Neural cell (in vitro differentiated cells): Measurements from ENCODE around the gene GJA10. TPM values are rescaled to one million over a fixed set of nuclear protein-coding genes. Genes with fewer than 3 reads are reported as not detected.
"Not testable (repeated sequence)": the region's sequence is repeated elsewhere in the genome, so short reads cannot be mapped to it uniquely, and the experiment has no call there.

Source experiments
- H2AFZ ChIP-seq: fragments of 200-600, 300-800 bp; sonication (generic), shearing (Covaris generic); 2 replicates; pipeline ENCODE4 v1.6.0; 2014; ENCODE audit warnings: low read depth, mild to moderate bottlenecking, antibody characterized with exemption, low read length, moderate library complexity
- H3F3A ChIP-seq: fragments of 200-600 bp; shearing (Covaris generic); 2 replicates; pipeline ENCODE4 v1.6.1; 2016; ENCODE audit warnings: mild to moderate bottlenecking, moderate library complexity, mixed read lengths, antibody characterized with exemption, low read length; ENCODE audit not compliant: insufficient read depth, poor library complexity, severe bottlenecking
- H3K27ac ChIP-seq: fragments of 200-600, 300-800 bp; sonication (generic), shearing (Covaris generic); 2 replicates; pipeline ENCODE4 v1.5.1; 2014; ENCODE audit warnings: mild to moderate bottlenecking, low read length, moderate library complexity
- H3K27me3 ChIP-seq: fragments of 300-800, 200-600 bp; sonication (generic), shearing (Covaris generic); 2 replicates; pipeline ENCODE4 v1.6.0; 2014; ENCODE audit warnings: mild to moderate bottlenecking, low read depth, low read length, moderate library complexity; ENCODE audit not compliant: insufficient read depth
- H3K36me3 ChIP-seq: fragments of 300-800, 200-600 bp; sonication (generic), shearing (Covaris generic); 2 replicates; pipeline ENCODE4 v1.5.1; 2014; ENCODE audit warnings: mild to moderate bottlenecking, antibody characterized with exemption, low read length, moderate library complexity; ENCODE audit not compliant: insufficient read depth
- H3K4me2 ChIP-seq: fragments of 300-800, 200-600 bp; sonication (generic), shearing (Covaris generic); 2 replicates; pipeline ENCODE4 v1.6.0; 2014; ENCODE audit warnings: mild to moderate bottlenecking, low read length
- H3K4me3 ChIP-seq: fragments of 300-800, 200-600 bp; sonication (generic), shearing (Covaris generic); 2 replicates; pipeline ENCODE4 v1.5.1; 2014; ENCODE audit warnings: mild to moderate bottlenecking, low read length, moderate library complexity
- H3K79me2 ChIP-seq: fragments of 200-600 bp; shearing (Covaris generic); replicated peaks from 2 replicates; pipeline ENCODE4 v1.6.0; 2014; ENCODE audit warnings: mild to moderate bottlenecking, low read length, moderate library complexity; ENCODE audit not compliant: insufficient read depth
- H3K9ac ChIP-seq: fragments of 300-800, 200-600 bp; sonication (generic), shearing (Covaris generic); 2 replicates; pipeline ENCODE4 v1.6.1; 2016; ENCODE audit warnings: mild to moderate bottlenecking, low read length, mixed read lengths
- H3K9me2 ChIP-seq: fragments of 200-600 bp; shearing (Covaris generic); 2 replicates; pipeline ENCODE4 v1.6.1; 2016; ENCODE audit warnings: mild to moderate bottlenecking, low read length, mixed read lengths; ENCODE audit not compliant: insufficient read depth
- H3K9me3 ChIP-seq: fragments of 200-600, 300-800 bp; sonication (generic), shearing (Covaris generic); 2 replicates; pipeline ENCODE4 v1.6.1; 2016; ENCODE audit warnings: mild to moderate bottlenecking, mixed run types, low read length, moderate library complexity, mixed read lengths
- H4K20me1 ChIP-seq: fragments of 200-600 bp; shearing (Covaris generic); 2 replicates; pipeline ENCODE4 v1.6.1; 2016; ENCODE audit warnings: mild to moderate bottlenecking, mixed run types; ENCODE audit not compliant: insufficient read depth
- CTCF ChIP-seq: fragments of 450-650 bp; IDR thresholded peaks from 2 replicates; pipeline ENCODE4 v1.5.1; 2014; ENCODE audit warnings: antibody characterized with exemption, mild to moderate bottlenecking, moderate library complexity; ENCODE audit not compliant: poor library complexity, severe bottlenecking
- EP300 ChIP-seq: fragments of 450-650 bp; conservative IDR thresholded peaks from 2 replicates; pipeline ENCODE4 v1.6.1; 2014; ENCODE audit warnings: antibody characterized with exemption, mild to moderate bottlenecking, moderate library complexity; ENCODE audit not compliant: poor library complexity, severe bottlenecking
- EZH2 ChIP-seq: fragments of 200-600, 300-800 bp; shearing (Covaris generic), sonication (generic); IDR thresholded peaks from 2 replicates; pipeline ENCODE4 v1.6.1; 2014; ENCODE audit warnings: antibody characterized with exemption, low read length, borderline replicate concordance, mild to moderate bottlenecking; ENCODE audit not compliant: insufficient read depth, poor library complexity, severe bottlenecking
- MXI1 ChIP-seq: fragments of 450-650 bp; conservative IDR thresholded peaks from 2 replicates; pipeline ENCODE4 v1.6.1; 2014; ENCODE audit warnings: antibody characterized with exemption, mild to moderate bottlenecking; ENCODE audit not compliant: poor library complexity, severe bottlenecking
- POLR2AphosphoS5 ChIP-seq: IDR thresholded peaks from 2 replicates; pipeline ENCODE4 v1.6.1; 2012
- RAD21 ChIP-seq: fragments of 450-650 bp; conservative IDR thresholded peaks from 2 replicates; pipeline ENCODE4 v1.6.1; 2014; ENCODE audit warnings: antibody characterized with exemption, mild to moderate bottlenecking, moderate library complexity
- REST ChIP-seq: IDR thresholded peaks from 2 replicates; pipeline ENCODE4 v1.6.1; 2012; ENCODE audit warnings: borderline replicate concordance
- SMC3 ChIP-seq: fragments of 450-650 bp; conservative IDR thresholded peaks from 2 replicates; pipeline ENCODE4 v1.6.1; 2014; ENCODE audit warnings: antibody characterized with exemption, mild to moderate bottlenecking, moderate library complexity; ENCODE audit not compliant: poor library complexity
- TAF1 ChIP-seq: IDR thresholded peaks from 2 replicates; pipeline ENCODE4 v1.6.1; 2012; ENCODE audit warnings: low read depth
- polyA plus RNA-seq: library from polyadenylated mRNA; depleted of rRNA; stranded (reverse); fragments of >200 nt; gene quantifications from 2 replicates; pipeline ENCODE4 v1.2.3, GENCODE V29; 2014

Gene GJA10
- polyA plus RNA-seq, 1 donor from 2014 or later = not detected

- H3K79me2 ChIP-seq, H3K4me3 ChIP-seq, H3K36me3 ChIP-seq, H3K9me3 ChIP-seq, H3K9me2 ChIP-seq, H2AFZ ChIP-seq, H3K27ac ChIP-seq, H3K9ac ChIP-seq, H3K27me3 ChIP-seq, H3F3A ChIP-seq, H3K4me2 ChIP-seq, H4K20me1 ChIP-seq: not testable (repeated sequence)
These were observed 16.0 kb downstream of the GJA10 start for GRCh38 chr6:89910001-89910901.

GRCh38 chr6:89910902-89911240 is 16.6 kb downstream of the GJA10 start:
- no peak overlapping the region for H3K4me3 ChIP-seq
- no peak overlapping the region for H3K4me2 ChIP-seq
- no peak overlapping the region for H3K9ac ChIP-seq
- H3K9me3 ChIP-seq = no peaks in the 10 kb centered on the region
- no peaks in the 10 kb centered on the region for H3K27me3 ChIP-seq
- no peaks in the 10 kb centered on the region for H3K9me2 ChIP-seq
- no peak overlapping the region for H2AFZ ChIP-seq
- no peak overlapping the region for H3K27ac ChIP-seq
- H3K79me2 ChIP-seq = no peaks in the 10 kb centered on the region
- no peaks in the 10 kb centered on the region for H3F3A ChIP-seq
- no peaks in the 10 kb centered on the region for H4K20me1 ChIP-seq
- TF ChIP-seq TAF1 (no peak), EZH2 (no peak), REST (no peak), MXI1 (no peak), SMC3 (no peak), POLR2AphosphoS5 (no peak), RAD21 (no peak)
- H3K36me3 ChIP-seq = no peaks in the 10 kb centered on the region

GRCh38 chr6:89916136-89916920 is 22.1 kb downstream of the GJA10 start:
- Histone ChIP-seq H3K9me3 (no peaks in the 10 kb centered on the region), H3K4me3 (no peak overlapping the region), H3K9ac (no peak overlapping the region), H2AFZ (no peak overlapping the region), H3K27ac (no peak overlapping the region), H3K36me3 (no peaks in the 10 kb centered on the region), H3K4me2 (no peak overlapping the region), H3K79me2 (no peaks in the 10 kb centered on the region), H3K9me2 (no peaks in the 10 kb centered on the region), H3K27me3 (no peaks in the 10 kb centered on the region), H4K20me1 (no peaks in the 10 kb centered on the region), H3F3A (no peaks in the 10 kb centered on the region)
- no peak for TF ChIP-seq POLR2AphosphoS5
- TF ChIP-seq TAF1 = no peak
- TF ChIP-seq REST = no peak
- TF ChIP-seq EZH2 = no peak
- no peak for TF ChIP-seq SMC3
- no peak for TF ChIP-seq CTCF
- no peak for TF ChIP-seq MXI1
- no peak for TF ChIP-seq RAD21
- no peak for TF ChIP-seq EP300
